GM19438 (cell line): ENCODE data around the gene SUGP2.

Experiments
- ATAC-seq: cut with Tn5 transposase; IDR thresholded peaks from one replicate; pipeline ENCODE4 v1.9.1; 2021; ENCODE audit warnings: low read depth; ENCODE audit not compliant: unreplicated experiment

SUGP2 gene

DNA sequence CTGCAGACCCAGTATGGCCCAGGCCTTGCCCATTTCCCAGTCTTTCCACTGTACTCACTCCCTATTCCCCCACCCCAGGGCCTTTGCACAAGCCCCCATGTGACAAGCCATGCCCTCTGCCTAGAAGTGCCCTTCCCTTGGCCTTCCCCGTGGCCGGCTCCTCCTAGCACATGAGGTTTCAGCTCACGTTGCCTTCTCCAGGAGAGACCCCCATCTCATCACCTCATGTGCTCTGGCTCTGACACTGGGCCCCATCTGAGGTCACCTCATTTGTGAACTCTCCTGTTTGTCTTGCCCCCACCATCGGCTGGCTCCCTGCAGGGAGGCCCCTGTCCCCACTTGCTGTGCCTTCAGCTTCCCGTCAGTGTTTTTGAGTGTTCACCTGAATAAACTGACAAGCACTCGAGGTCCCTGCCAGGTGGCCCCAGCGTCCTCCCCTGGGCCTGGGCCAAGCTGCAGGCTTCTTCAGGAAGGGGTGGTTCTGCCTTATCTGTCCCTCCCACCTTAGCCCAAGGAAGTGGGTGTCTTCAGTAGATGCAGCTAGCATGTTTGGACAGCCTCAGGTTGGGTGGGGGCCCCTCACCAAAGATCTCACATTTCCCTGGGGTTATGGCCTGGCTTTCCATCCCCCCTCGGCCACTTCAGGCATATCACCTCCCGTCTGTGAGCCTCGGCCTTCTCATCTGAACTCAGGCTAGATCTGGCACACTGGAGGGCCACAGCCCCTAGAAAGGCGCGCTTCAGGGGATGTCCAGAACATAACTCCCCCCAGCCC, 26.7 kb upstream of the SUGP2 start:
- ATAC-seq: no peak

DNA sequence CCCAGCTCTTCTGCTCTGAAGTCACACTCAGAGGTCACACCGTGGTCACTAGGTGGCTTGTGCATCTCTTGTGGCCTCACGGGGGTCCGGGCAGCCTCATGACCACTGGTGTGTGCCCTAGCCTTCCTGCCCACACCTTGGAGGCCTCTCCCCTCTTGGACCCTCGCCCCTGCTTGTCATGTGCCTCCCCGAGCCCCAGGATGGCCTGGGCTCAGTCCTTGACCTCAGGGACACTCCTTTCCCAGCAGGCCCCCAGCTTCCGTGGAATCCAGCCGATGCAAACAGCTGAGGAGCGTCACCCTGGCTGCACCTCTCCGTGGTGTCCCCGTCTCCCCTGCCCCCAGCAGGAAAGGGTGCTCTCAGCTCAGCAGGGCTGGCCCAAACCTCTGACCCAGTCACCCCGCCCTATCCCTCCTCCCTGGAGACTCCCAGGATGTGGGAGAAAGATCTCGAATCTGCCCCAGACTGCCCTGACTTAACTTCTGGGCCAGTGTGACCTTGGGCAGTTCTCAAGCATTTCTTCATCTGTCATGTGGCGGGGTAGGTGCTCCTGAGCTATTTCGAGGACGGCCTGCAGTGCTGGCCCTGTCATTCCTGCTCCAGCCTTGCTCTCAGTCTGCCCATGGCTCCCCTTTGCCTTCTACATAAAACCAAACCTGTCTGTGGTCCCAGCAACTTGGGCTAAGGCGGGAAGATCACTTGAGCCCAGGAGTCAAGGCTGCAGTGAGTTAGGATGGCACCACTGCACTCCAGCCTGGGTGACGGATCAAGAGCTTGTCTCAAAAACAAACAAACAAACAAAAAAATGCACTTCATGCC, 25.9 kb upstream of the SUGP2 start:
- no peak for ATAC-seq

DNA sequence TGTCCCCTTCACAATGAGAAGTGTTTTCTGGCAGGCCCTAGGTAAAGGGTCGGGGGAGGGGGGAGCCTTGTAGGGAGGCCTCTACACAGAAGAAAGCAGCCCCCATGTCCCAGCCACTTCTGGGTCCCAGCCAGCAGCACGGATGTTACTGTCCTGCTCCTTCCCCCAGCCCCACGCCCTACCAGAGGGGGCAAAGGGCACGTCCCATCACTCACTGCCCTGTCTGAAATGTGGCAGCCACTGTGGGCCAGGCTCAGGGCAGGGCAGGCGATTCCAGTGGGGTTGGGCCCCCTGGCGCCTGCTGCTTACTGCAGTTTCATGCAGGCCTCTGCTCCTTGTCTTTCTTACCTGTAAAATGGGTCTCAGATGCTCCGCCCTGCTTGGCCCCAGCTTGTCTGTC, 24.4 kb upstream of the SUGP2 start:
- no peak for ATAC-seq

DNA sequence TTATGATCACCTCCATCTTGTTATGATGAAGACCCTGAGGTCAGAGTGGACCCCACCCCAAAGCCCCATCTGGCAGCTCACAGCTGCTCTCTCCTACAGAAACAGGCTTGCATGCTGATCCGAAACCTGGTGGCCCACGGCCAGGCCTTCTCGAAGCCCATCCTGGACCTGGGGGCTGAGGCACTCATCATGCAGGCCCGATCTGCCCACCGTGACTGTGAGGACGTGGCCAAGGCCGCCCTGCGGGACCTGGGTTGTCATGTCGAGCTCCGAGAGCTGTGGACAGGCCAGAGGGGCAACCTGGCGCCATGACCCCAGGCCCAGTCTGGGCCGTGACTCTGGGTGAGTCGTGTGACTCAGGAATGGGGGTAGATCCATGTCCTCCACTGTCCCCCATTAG, 24.0 kb upstream of the SUGP2 start:
- ATAC-seq: no peak

DNA sequence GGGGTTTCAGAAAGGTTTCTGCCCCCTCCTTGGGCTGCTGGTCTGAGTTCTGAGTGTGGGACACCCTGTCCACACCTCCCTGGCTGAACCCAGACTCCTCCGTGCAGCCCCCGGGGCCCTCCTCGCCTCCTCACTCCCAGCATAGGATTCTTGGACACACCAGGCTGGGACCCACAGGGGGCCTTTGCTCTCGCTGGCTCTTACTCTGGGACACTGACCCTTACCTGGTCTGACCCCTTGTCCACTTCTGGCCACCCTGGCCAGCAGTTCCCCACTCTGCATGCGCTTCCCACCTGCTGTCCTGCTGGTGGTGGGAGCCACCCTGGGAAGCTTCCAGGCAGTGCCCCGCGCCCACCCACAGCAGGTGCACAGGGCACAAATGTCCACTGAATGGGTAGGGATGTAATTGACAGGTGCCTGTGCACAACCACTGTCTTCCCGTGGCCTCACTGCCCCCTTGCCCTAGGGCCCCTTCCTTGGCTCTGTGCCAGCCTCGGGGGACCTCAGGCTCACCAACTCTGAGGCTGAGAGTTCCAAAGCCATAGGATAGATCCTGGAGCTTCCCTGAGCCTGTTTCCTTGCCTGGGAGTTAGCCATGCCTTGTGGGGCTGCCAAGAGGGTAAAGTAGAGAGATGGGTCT, 23.4 kb upstream of the SUGP2 start:
- no peak for ATAC-seq

DNA sequence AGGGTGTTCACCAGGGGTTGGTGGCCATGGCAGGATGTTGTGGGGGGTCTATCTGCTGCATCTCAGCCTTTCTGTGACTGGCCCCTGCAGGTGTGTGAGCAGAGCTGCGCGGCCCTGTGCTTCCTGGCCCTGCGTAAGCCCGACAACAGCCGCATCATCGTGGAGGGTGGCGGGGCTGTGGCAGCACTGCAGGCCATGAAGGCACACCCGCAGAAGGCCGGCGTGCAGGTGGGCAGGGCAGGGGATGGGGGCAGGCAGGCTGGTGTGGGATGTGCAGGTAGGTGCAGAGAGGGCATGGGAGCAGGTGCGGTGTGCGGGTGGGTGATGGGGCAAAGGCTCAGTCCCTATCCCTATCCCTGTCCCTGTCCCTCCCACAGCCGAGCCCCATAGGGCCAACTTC, 22.4 kb upstream of the SUGP2 start:
- ATAC-seq: no peak

DNA sequence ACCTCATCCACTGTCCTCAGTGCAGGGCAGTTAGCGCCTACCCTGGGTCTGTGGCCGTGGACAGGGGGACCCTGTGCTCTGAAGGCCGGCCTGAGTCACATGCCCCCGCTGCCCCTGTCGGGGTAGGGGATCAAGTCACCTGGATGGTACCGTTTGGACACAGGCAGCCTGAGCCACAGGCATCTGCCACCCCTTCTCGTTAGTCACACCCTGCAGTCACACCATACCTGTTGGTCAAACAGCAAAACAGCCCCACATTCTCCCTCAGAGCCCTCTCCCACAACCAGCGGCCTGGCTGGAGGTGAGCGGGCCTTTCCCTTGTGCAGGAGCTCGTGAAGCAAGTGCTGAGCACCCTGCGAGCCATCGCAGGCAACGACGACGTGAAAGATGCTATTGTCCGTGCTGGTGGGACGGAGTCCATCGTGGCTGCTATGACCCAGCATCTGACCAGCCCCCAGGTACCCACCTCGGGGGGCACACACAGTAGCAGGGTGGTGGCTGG, 21.7 kb upstream of the SUGP2 start:
- ATAC-seq: no peak

DNA sequence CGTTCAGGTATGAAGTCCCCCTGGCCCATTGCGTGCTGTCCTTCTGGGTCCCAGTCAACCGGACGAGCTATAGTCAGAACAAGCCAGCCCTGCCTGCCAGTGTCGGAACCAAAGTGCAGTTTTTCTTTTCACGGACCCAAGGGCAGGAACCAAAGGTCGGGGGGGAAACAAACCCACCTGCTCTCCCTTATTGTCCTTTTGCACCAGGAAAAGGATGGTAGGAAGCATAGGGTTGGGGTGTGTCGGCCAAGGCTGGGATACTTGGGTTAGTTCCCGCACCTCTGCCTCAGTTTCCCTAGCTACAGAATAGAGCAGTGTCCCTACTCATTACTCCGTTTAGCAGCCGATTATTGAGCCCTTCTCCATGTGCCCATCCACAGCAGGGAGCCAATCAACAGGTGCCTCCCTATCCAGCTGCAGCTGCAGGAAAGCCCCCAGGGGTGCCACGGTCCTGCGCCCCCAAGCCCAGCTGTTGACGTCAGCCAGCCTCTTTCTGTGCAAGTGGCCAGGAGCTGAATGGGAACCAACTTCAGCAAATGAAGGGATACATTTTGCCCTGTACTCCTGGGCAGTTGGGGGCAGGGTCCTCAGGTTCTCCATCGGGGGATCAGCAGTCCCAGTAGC, 21.1 kb upstream of the SUGP2 start:
- ATAC-seq: no peak

DNA sequence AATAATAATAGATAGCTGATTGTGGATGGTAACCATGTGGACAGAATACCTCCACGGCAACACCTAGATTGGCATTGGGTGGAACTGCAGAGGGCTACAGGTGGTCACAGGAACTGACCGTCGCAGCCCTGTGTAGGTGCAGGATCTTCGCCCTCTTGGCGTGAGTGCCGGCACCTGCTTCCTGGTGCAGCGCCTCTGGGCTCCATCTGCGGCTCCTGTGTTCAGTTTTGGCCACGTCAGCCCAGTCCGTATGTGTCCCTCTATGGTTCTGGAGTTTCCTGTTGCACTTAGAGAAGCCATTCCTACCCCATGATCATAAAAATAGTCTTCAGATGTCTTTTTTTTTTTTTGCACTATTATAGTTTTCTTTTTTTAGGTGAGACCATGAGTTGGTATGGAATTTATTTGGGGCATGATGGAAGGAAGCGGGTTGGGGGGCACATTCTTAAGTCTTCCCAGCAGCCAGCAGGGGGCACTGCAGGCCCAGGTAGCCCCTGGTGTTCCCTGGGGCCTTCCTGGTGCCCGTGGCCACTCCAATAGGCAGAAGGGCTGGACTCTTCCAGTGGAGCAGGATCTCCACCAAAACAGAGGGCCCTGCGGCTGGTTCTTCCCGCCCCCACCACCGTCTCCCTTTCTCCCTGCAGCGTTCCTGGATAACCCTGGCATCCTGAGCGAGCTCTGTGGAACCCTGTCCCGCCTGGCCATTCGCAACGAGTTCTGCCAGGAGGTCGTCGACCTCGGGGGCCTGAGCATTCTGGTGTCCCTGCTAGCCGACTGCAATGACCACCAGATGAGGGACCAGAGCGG, 20.4 kb upstream of the SUGP2 start:
- no peak for ATAC-seq

DNA sequence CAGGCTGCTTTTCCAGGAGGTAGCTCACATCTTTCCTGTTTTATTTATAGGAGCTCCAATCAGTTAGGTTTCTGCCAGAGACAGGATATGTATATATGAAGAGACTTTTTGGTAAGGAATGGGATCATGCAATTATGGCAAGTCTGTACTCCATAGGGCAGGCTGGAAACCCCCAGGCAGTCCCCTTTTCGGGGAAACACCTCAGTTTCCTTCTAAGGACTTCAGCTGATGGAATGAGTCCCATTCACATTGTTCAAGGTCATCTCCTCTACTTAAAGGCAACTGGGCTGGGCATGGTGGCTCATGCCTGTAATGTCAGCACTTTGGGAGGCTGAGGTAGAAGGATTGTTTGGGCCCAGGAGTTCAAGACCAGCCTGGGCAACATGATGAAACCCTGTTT, 19.6 kb upstream of the SUGP2 start:
- ATAC-seq: no peak

DNA sequence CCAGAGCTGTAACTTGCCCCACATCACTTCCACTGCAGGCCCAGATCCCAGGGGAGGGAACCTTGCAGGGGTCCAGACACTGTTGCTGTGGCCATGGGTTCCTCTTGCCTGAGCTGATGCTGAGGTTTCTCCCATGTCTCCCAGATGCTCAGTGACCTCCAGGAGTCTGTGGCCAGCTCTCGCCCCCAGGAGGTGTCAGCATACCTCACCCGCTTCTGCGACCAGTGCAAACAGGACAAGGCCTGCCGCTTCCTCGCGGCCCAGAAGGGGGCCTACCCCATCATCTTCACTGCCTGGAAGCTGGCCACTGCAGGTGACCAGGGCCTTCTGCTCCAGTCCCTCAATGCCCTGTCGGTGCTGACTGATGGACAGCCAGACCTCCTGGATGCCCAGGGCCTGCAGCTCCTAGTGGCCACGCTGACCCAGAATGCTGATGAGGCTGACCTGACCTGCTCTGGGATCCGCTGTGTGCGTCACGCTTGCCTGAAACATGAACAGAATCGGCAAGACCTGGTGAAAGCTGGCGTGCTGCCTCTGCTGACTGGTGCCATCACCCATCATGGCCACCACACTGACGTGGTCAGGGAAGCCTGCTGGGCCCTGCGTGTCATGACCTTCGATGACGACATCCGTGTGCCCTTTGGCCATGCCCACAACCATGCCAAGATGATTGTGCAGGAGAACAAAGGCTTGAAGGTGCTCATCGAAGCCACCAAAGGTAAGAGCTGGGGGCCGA, 18.3 kb upstream of the SUGP2 start:
- no peak for ATAC-seq

DNA sequence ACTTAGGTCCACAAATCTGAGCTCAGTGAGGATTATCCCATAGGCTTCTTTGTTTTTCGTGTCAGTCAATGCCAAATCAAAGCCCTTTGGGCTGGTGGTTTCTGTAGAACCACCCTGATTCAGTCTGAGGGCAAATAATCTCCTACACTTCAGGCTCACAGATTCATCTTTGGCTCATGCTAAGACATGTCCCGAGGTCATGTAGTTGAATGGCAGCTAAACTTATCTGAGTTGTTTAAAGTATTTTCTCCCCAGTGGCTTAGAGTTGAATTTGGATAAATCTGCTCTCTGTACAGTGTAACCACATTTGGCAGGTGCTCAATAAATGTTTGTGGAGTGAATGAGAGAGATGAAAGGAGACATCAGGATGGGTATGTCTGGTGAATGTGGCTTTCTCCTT, 17.4 kb upstream of the SUGP2 start:
- no peak for ATAC-seq

DNA sequence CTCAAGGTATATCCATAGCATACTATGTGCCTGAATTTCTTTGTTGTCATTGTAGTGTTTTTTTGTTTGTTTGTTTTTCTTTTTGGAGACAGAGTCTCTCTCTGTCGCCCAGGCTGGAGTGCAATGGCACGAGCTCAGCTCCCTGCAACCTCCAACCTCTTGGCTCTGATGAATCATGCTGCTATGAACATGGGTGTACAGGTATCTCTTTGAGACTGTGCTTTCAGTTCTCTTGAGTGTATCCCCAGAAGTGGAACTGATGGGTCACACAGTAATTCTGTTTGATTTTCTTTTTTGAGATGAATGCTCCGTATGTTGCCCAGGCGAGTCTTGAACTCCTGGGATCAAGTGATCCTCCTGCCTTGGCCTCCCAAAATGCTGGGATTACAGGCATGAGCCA, 16.8 kb upstream of the SUGP2 start:
- ATAC-seq: no peak

DNA sequence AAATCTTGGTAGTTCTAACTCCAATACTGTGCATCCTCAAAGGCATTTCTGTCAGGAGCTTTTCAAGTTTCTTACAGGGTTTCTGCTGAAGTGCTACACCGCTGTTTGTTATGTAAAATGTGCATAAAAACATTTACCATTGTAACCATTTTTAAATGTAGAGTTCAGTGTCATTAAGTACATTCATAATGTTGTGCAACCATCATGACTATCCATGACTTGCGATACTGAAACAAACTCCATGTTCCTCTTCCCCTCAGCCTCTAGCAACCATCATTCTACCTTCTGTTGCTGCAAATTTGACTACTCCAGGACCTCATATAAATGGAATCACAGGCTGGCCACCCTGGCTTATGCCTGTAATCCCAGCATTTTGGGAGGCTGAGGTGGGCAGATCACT, 16.1 kb upstream of the SUGP2 start:
- no peak for ATAC-seq

DNA sequence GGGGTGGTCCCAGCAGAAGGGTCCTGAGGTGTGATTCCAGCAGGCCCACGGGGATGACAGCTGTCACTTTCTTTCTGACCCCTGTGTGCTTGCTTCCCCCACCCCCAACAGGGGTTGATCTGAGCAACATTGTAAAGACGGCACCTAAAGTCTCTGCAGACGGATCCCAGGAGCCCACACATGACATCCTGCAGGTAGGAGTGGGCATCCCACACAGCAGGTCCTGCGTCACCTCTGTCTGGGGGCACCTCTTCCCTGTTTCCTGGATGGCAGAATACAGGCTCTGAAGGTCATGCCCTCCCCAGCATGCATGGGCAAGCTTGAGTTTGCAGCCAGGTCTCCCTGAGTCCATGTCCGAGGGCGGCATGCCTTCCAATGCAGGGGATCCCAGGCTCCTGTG, 10.6 kb upstream of the SUGP2 start:
- ATAC-seq: no peak

DNA sequence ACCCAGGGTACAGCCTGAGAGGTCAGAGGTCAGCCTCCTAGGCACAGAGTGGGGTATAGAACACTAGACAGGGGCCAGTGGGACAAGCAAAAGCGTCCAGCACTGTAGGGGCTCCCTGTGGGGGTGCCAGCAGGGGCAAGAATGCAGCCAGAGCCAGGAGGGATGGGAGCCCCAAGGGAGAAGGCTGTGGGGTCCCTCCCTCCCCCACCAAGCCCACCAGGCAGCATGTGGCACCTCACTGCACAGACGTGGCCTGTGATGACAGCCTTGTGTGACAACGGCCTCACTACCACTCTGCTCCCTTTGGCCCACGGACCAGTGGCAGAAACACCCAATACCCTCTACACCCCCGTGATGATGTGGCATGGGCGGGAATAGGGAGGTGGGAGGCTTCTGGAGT, 10.2 kb upstream of the SUGP2 start:
- ATAC-seq: no peak

DNA sequence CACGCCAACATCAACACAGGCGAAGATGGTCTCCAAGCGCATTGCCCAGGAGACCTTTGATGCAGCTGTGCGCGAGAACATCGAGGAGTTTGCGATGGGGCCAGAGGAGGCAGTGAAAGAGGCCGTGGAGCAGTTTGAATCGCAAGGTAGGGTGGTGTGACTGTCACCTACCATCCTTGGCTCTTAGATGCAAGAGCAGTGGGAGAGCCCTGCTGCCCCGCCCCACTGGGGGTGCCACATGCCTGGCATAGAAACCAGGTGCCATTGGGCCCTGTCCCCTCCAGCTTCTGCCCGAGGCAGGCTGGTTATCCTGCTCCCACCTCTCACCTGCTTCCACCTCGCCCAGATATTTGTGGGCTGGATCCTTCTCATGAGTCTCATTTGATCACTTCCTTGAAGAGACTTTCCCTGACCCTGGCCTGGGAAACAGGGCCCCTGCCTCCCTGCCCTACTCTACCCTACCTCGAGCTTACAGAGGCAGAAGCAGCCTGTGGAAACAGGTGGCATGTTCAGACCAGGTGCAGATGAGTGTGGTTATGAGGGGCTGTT, 9.5 kb upstream of the SUGP2 start:
- no peak for ATAC-seq

DNA sequence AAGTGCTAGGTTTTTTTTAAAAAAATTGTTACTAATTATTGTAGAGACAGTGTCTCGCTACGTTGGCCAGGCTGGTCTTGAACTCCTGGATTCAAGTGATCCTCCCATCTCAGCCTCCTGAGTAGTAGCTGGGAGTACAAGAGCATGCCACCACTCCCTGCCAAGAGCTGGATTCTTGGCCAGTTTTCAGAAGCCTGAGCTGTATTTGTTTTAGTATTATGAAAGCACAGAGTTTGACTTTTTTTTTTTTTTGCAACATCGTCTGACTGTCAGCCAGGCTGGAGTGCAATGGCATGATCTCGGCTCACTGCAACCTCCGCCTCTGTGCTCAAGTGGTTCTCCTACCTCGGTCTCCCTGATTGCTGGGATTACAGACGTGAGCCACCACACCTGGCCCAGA, 7.1 kb upstream of the SUGP2 start:
- no peak for ATAC-seq

DNA sequence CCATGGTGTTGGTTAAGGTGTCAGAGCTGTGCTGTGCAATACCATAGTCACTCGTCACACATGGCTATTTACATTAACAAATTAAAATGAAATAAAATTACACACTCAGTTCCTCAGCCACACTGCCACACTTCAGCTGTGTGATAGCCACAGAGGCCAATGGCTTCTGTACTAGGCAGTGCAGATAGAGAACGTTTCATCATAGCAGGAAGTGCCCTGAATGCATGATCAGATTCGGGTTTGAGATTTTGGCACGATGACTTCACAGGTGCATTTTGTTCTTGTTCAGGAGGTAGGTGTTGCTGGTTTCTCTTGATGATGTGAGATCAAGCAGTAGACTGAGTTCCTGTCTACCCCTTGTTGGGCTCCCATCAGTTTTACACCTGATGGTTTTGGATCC, 6.6 kb upstream of the SUGP2 start:
- ATAC-seq: no peak
